ENCODE data around the gene DOCK10.

DOCK10 gene

GRCh38 chr2:225009768-225010167, 32.5 kb downstream of the DOCK10 start:
- DNase-seq = no peak

- no peak for DNase-seq
Measured at GRCh38 chr2:225008935-225009334, 33.3 kb downstream of the DOCK10 start.

- DNase-seq = no peak
Measured at GRCh38 chr2:225008179-225008856, 34.0 kb downstream of the DOCK10 start.

GRCh38 chr2:225006730-225007129, 35.5 kb downstream of the DOCK10 start:
- no peak for DNase-seq

GRCh38 chr2:225004597-225004996, 37.7 kb downstream of the DOCK10 start:
- no peak for DNase-seq

GRCh38 chr2:225002656-225003045, 39.6 kb downstream of the DOCK10 start:
- no peak for DNase-seq

GRCh38 chr2:225002039-225002655, 40.1 kb downstream of the DOCK10 start:
- DNase-seq = no peak

- DNase-seq = no peak
Measured at GRCh38 chr2:224999754-225000153, 42.5 kb downstream of the DOCK10 start.

- no peak for DNase-seq
Measured at GRCh38 chr2:224999321-224999720, 42.9 kb downstream of the DOCK10 start.

- no peak for DNase-seq
Measured at GRCh38 chr2:224997802-224998201, 44.5 kb downstream of the DOCK10 start.

- DNase-seq = no peak
Measured at GRCh38 chr2:224995419-224995818, 46.8 kb downstream of the DOCK10 start.

GRCh38 chr2:224994242-224994823, 47.9 kb downstream of the DOCK10 start:
- DNase-seq = no peak

GRCh38 chr2:224990710-224991109, 51.6 kb downstream of the DOCK10 start:
- DNase-seq = no peak

GRCh38 chr2:224987733-224988132, 54.5 kb downstream of the DOCK10 start:
- no peak for DNase-seq

GRCh38 chr2:224986477-224986876, 55.8 kb downstream of the DOCK10 start:
- no peak for DNase-seq

GRCh38 chr2:224984637-224985036, 57.6 kb downstream of the DOCK10 start:
- no peak for DNase-seq

GRCh38 chr2:224983712-224984554, 58.3 kb downstream of the DOCK10 start:
- DNase-seq = no peak

GRCh38 chr2:224982910-224983711, 59.2 kb downstream of the DOCK10 start:
- DNase-seq = no peak

- no peak for DNase-seq
Measured at GRCh38 chr2:224982226-224982625, 60.0 kb downstream of the DOCK10 start.

- DNase-seq = no peak
Measured at GRCh38 chr2:224976629-224977525, 65.4 kb downstream of the DOCK10 start.

- DNase-seq = no peak
Measured at GRCh38 chr2:224975761-224976160, 66.5 kb downstream of the DOCK10 start.
